Karpas-422 (cell line): ENCODE results near the gene TRPM3. TPM values are rescaled to one million over a fixed set of nuclear protein-coding genes. Genes with fewer than 3 reads are reported as not detected.
A peak's percentile ranks its signal among the peaks of the same experiment; 100 is the strongest.

Experiments used
- DNase-seq: peaks from one replicate; pipeline ENCODE4 v3.0.0-alpha.2; 2015
- H2AFZ ChIP-seq: fragments of 200-600 bp; sonication (generic); 2 replicates; pipeline ENCODE4 v1.6.1; 2014; ENCODE audit warnings: antibody characterized with exemption, low read length, mixed read lengths
- H3K27ac ChIP-seq: fragments of 200-600 bp; sonication (generic); 2 replicates; pipeline ENCODE4 v1.5.1; 2014; ENCODE audit warnings: mild to moderate bottlenecking, low read length, moderate library complexity
- H3K27me3 ChIP-seq: fragments of 200-600 bp; sonication (generic); 2 replicates; pipeline ENCODE4 v1.6.1; 2014; ENCODE audit warnings: low read length, mixed read lengths
- H3K36me3 ChIP-seq: fragments of 200-600 bp; sonication (generic); 2 replicates; pipeline ENCODE4 v1.6.1; 2014; ENCODE audit warnings: low read length, mixed read lengths; ENCODE audit not compliant: insufficient read depth
- H3K4me1 ChIP-seq: fragments of 200-600 bp; sonication (generic); 2 replicates; pipeline ENCODE4 v1.6.1; 2014; ENCODE audit warnings: mild to moderate bottlenecking, low read length, mixed read lengths
- H3K4me2 ChIP-seq: fragments of 200-600 bp; sonication (generic); 2 replicates; pipeline ENCODE4 v1.6.1; 2014; ENCODE audit warnings: low read length, low read depth, mild to moderate bottlenecking; ENCODE audit not compliant: poor library complexity, severe bottlenecking
- H3K4me3 ChIP-seq: fragments of 200-600 bp; sonication (generic); 2 replicates; pipeline ENCODE4 v1.5.1; 2014; ENCODE audit warnings: mild to moderate bottlenecking, antibody characterized with exemption, low read length, mixed read lengths
- H3K79me2 ChIP-seq: fragments of 200-600 bp; sonication (generic); 2 replicates; pipeline ENCODE4 v1.6.1; 2014; ENCODE audit warnings: mild to moderate bottlenecking, low read length, mixed read lengths
- H3K9ac ChIP-seq: fragments of 200-600 bp; sonication (generic); 2 replicates; pipeline ENCODE4 v1.6.0; 2014; ENCODE audit warnings: low read length
- H3K9me2 ChIP-seq: fragments of 200-600 bp; sonication (generic), shearing (Covaris generic); replicated peaks from 2 replicates; pipeline ENCODE4 v1.6.0; 2014; ENCODE audit warnings: mild to moderate bottlenecking, low read length, moderate library complexity; ENCODE audit not compliant: insufficient read depth
- H3K9me3 ChIP-seq: fragments of 300-700, 200-600 bp; sonication (generic); 2 replicates; pipeline ENCODE4 v1.6.1; 2014; ENCODE audit warnings: low read length, mixed read lengths
- H4K20me1 ChIP-seq: fragments of 200-600 bp; sonication (generic); 2 replicates; pipeline ENCODE4 v1.6.1; 2014; ENCODE audit warnings: mild to moderate bottlenecking, antibody characterized with exemption, low read length, low read depth; ENCODE audit not compliant: insufficient read depth
- total RNA-seq: library from RNA; depleted of rRNA; stranded (reverse); fragments of >200 nt; shearing (Covaris generic); gene quantifications from 2 replicates; pipeline ENCODE4 v1.2.3, GENCODE V29; 2014; ENCODE audit warnings: low replicate concordance

TRPM3 gene
- total RNA-seq, 1 experiment from 2014 or later: not detected

DNA sequence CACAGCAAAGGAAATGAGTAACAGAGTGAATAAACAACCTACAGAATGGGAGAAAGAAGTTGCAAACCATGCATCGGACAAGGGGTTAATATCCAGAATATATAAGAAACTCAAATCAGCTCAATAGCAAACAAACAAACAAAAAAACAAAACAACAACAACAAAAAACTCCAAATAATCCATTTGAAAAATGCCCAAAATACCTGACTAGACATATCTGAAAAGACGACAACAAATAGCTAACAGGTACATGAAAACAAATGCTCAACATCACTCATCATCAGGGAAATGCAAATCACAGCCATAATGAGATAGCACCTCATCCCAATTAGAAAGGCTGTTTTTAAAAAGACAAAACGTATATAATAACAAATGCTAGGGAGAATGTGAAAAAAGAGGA is 111.2 kb downstream of the TRPM3 start:
- Histone ChIP-seq H3K27me3 (no peaks in the 10 kb centered on the region), H2AFZ (no peak overlapping the region), H3K9me2 (no peaks in the 10 kb centered on the region), H3K4me1 (no peaks in the 10 kb centered on the region), H3K36me3 (no peaks in the 10 kb centered on the region), H3K4me3 (no peak overlapping the region), H4K20me1 (no peaks in the 10 kb centered on the region), H3K9ac (no peak overlapping the region), H3K79me2 (no peaks in the 10 kb centered on the region), H3K4me2 (no peak overlapping the region), H3K9me3 (peaks cover 3% of the 10 kb centered on the region; the same call in 1 of the 2 replicates), H3K27ac (no peak overlapping the region)
- DNase-seq: no peak

DNA sequence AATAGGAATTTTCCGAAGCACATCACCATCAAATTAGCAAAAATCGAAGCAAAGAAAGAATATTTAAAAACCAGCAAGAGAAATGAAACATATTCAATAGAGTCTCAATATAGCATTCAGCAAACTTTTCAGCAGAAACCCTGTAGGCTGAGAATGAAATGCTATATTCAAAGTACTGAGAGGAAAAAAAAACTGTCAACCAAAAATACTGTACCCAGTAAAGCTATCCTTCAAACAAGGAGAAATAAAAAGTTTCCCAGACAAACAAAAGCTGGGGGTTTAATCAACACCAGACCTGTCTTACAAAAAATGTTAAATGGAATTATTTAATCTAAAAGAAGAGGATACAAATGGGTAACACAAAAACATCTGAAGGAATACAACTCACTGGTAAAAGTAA is 116.0 kb downstream of the TRPM3 start:
- no peaks in the 10 kb centered on the region for H3K36me3 ChIP-seq
- H3K9ac ChIP-seq: no peak overlapping the region
- no peaks in the 10 kb centered on the region for H3K27me3 ChIP-seq
- H2AFZ ChIP-seq: no peak overlapping the region
- peaks cover 13% of the 10 kb centered on the region for H3K9me3 ChIP-seq
- H3K9me2 ChIP-seq: no peaks in the 10 kb centered on the region
- no peak overlapping the region for H3K27ac ChIP-seq
- H3K4me1 ChIP-seq: no peaks in the 10 kb centered on the region
- no peak overlapping the region for H3K4me3 ChIP-seq
- no peaks in the 10 kb centered on the region for H4K20me1 ChIP-seq
- no peaks in the 10 kb centered on the region for H3K79me2 ChIP-seq
- no peak overlapping the region for H3K4me2 ChIP-seq
- DNase-seq: no peak

DNA sequence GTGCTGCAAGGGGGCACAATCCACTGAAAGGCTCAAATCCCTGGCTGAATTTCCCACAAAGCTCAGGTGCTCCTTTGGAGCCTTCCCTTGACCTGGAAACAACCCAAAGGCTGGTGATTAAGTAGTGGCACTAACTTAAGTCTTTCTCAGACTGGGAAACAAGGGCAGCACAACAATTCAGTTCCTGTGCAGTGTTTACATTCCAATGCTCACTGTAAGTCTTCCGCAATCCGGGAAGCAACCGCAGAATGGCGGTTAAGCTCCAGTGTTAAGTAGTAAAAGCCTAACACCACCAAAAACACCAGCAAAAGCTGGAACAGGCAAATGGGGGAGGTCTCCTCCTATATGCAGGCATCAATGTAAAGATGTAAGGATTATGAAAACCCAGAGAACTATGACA is 117.2 kb downstream of the TRPM3 start:
- H3K79me2 ChIP-seq: no peaks in the 10 kb centered on the region
- H3K9me3 ChIP-seq: peaks cover 13% of the 10 kb centered on the region
- no peaks in the 10 kb centered on the region for H3K4me1 ChIP-seq
- H3K36me3 ChIP-seq: no peaks in the 10 kb centered on the region
- no peak overlapping the region for H3K4me2 ChIP-seq
- no peak overlapping the region for H2AFZ ChIP-seq
- no peaks in the 10 kb centered on the region for H3K27me3 ChIP-seq
- DNase-seq: no peak
- H3K9me2 ChIP-seq: no peaks in the 10 kb centered on the region
- H3K4me3 ChIP-seq: no peak overlapping the region
- H3K27ac ChIP-seq: no peak overlapping the region
- no peaks in the 10 kb centered on the region for H4K20me1 ChIP-seq
- no peak overlapping the region for H3K9ac ChIP-seq

DNA sequence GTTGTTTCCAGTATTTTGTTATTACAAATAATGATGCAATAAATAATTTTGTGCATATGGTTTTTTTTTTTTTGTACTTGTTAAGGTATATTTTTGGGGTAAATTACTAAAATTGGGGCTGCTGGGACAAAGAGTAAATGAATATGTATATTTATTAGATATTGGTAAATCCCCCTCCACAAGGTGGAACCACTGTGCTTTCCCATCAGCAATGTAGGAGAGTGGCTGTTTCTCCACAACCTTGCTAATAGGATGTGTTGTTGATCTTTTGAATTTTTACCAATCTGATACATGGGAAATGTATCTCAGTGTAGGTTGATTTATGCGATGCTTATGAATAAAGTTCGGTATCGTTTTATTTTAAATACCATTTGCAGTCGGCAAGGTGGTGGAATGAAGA is 118.1 kb downstream of the TRPM3 start:
- H3K9me3 ChIP-seq: peaks cover 13% of the 10 kb centered on the region
- DNase-seq: no peak
- H3K9ac ChIP-seq: no peak overlapping the region
- H3K4me2 ChIP-seq: no peak overlapping the region
- H3K4me3 ChIP-seq: no peak overlapping the region
- H3K36me3 ChIP-seq: no peaks in the 10 kb centered on the region
- no peaks in the 10 kb centered on the region for H3K79me2 ChIP-seq
- no peaks in the 10 kb centered on the region for H4K20me1 ChIP-seq
- H3K27me3 ChIP-seq: no peaks in the 10 kb centered on the region
- H2AFZ ChIP-seq: no peak overlapping the region
- H3K27ac ChIP-seq: no peak overlapping the region
- no peaks in the 10 kb centered on the region for H3K4me1 ChIP-seq
- no peaks in the 10 kb centered on the region for H3K9me2 ChIP-seq

DNA sequence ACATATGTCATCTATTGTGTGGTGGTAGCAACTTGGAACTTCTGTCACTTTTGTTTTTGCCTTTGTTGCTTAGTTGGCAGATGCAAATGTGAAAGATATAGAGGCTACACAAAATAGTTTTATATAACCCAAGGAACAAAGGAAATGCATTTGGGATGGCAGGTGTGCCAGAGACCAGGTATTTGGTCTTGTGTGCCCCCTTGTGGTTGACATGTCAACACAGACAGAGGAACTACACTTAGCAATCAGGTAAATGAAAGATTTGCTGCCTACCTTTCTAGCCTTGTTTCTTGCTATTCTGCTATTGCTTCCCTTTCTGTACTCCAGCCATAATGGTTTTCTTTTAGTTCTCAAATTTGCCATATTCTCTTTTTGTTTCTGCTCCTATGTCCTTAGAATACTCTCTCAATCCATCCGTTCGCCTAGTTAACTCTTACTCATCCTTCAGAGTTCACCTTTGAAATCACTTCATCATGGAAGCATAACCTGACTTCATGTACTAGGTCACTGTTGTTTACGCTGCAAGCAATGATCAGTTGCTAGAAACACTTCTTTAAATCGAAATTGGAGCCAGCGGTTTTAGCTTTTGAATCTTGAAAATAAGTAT is 119.5 kb downstream of the TRPM3 start:
- DNase-seq: peak; percentile 62

DNA sequence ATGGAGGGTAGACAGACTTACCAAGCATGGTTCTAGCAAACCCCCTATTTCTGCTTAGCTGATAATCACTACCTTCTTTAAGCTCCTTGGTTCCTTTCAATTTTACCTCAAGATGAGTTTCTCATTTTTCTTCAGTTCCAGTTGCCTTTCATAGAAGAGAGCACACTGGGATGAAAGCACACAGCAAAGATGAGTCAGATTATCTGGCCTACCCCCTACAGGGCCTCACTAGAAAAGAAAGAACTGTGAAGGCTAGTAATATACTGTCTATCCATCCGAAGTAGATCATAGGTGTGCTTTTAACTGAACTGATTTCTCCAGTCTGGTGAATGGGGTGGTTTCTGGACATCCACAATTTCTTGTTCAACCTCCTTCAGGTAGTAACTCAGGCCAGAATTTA is 122.5 kb downstream of the TRPM3 start:
- Histone ChIP-seq H3K36me3 (no peaks in the 10 kb centered on the region), H3K4me2 (no peak overlapping the region), H2AFZ (no peak overlapping the region), H3K9me3 (peaks cover under 1% of the 10 kb centered on the region; the same call in 1 of the 2 replicates), H4K20me1 (no peaks in the 10 kb centered on the region), H3K27ac (no peak overlapping the region), H3K27me3 (no peaks in the 10 kb centered on the region), H3K79me2 (no peaks in the 10 kb centered on the region), H3K9me2 (no peaks in the 10 kb centered on the region), H3K9ac (no peak overlapping the region), H3K4me3 (no peak overlapping the region), H3K4me1 (no peaks in the 10 kb centered on the region)
- DNase-seq: no peak

More for the DNA sequence above, 119.5 kb downstream of the TRPM3 start:
- Histone ChIP-seq H3K4me3 (no peak overlapping the region), H3K79me2 (no peaks in the 10 kb centered on the region), H3K4me2 (no peak overlapping the region), H3K9me3 (peaks cover 13% of the 10 kb centered on the region), H3K4me1 (no peaks in the 10 kb centered on the region), H3K9ac (no peak overlapping the region), H3K9me2 (no peaks in the 10 kb centered on the region), H4K20me1 (no peaks in the 10 kb centered on the region), H3K27me3 (no peaks in the 10 kb centered on the region), H2AFZ (no peak overlapping the region), H3K36me3 (no peaks in the 10 kb centered on the region), H3K27ac (no peak overlapping the region)

DNA sequence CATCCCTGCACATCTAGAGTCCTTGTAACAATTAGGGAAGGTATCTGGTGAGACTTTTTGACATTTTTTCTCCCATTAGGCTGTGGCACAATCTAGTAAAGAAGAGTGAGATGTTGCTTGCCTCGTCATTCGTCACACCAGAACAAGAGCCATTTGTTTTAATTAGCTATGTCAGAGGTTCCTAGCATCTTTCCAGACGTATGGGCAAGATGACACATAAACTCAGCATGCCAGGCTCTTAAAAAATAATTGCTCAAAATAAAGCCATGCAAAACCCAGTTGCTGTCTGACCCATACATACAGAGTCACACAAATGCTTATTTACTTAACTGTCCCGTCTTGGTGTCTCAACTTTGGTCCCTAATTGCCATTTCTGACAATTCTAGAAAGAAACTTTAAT is 125.9 kb downstream of the TRPM3 start:
- Histone ChIP-seq H4K20me1 (no peaks in the 10 kb centered on the region), H3K4me1 (no peaks in the 10 kb centered on the region), H3K27ac (no peak overlapping the region), H2AFZ (no peak overlapping the region), H3K9me2 (no peaks in the 10 kb centered on the region), H3K36me3 (no peaks in the 10 kb centered on the region), H3K4me2 (no peak overlapping the region), H3K9me3 (no peaks in the 10 kb centered on the region), H3K9ac (no peak overlapping the region), H3K79me2 (no peaks in the 10 kb centered on the region), H3K4me3 (no peak overlapping the region), H3K27me3 (no peaks in the 10 kb centered on the region)
- no peak for DNase-seq

DNA sequence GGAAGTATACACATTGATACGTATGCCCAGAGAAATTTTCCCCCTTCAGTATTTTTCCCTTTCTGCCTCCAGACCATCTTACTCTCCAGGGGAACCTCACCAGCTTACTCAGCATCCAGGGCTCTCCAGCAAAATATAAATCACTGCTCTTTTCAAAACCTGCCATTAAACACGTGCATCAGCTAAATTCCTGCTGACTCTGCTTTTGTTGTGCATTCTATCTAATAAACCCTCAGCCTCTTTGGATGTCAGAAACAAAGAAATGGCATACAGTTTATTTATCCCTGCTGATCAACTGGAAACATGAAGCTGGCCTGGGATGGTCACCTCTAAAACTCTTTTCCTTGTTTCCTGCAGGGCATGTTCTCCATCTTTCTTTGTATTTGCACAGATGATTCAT is 126.8 kb downstream of the TRPM3 start:
- no peak overlapping the region for H3K9ac ChIP-seq
- H3K36me3 ChIP-seq: no peaks in the 10 kb centered on the region
- no peak for DNase-seq
- no peaks in the 10 kb centered on the region for H3K9me3 ChIP-seq
- no peak overlapping the region for H3K4me2 ChIP-seq
- H3K79me2 ChIP-seq: no peaks in the 10 kb centered on the region
- H4K20me1 ChIP-seq: no peaks in the 10 kb centered on the region
- no peak overlapping the region for H3K27ac ChIP-seq
- no peak overlapping the region for H3K4me3 ChIP-seq
- H2AFZ ChIP-seq: no peak overlapping the region
- no peaks in the 10 kb centered on the region for H3K27me3 ChIP-seq
- no peaks in the 10 kb centered on the region for H3K4me1 ChIP-seq
- no peaks in the 10 kb centered on the region for H3K9me2 ChIP-seq

DNA sequence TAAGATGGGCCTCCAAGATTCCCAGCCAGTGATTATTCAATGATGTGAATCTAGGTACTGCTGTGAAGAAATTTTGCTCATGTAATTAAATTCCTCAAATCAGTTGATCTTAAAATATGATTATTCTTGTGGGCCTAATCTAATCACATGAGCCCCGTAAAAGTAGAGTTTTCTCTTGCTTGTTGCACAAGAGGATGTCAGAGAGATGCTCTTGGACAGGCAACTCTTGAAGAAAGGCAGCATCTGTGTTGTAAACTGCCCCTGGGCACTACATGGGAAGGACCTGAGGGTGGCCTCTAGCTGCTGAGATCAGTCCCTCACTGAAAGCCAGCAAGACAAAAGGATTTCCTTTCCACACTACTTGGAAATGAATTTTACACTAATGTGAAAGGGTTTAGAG is 132.9 kb downstream of the TRPM3 start:
- no peaks in the 10 kb centered on the region for H3K9me3 ChIP-seq
- H3K27me3 ChIP-seq: no peaks in the 10 kb centered on the region
- H3K4me1 ChIP-seq: no peaks in the 10 kb centered on the region
- no peaks in the 10 kb centered on the region for H3K36me3 ChIP-seq
- H3K4me2 ChIP-seq: no peak overlapping the region
- H3K27ac ChIP-seq: no peak overlapping the region
- H3K4me3 ChIP-seq: no peak overlapping the region
- no peak overlapping the region for H3K9ac ChIP-seq
- DNase-seq: no peak
- no peak overlapping the region for H2AFZ ChIP-seq
- H3K79me2 ChIP-seq: no peaks in the 10 kb centered on the region
- no peaks in the 10 kb centered on the region for H3K9me2 ChIP-seq
- H4K20me1 ChIP-seq: no peaks in the 10 kb centered on the region
